Fibroblast of the aortic adventitia (primary cell): ENCODE data around the gene SLC7A4. TPM values are rescaled to one million over a fixed set of nuclear protein-coding genes. Genes with fewer than 3 reads are reported as not detected.

Experiments used
- DNase-seq: peaks from one replicate; pipeline ENCODE4 v3.0.0-alpha.2; 2010; ENCODE audit warnings: low read depth
- H3K4me3 ChIP-seq: 2 replicates; pipeline ENCODE4 v1.5.1; 2011; ENCODE audit warnings: low read depth, mild to moderate bottlenecking, control low read depth, low read length, moderate library complexity
- total RNA-seq: library from RNA; depleted of rRNA; stranded (reverse); fragments of >200 nt; gene quantifications from 2 replicates; pipeline ENCODE4 v1.2.3, GENCODE V29; 2012; ENCODE audit warnings: low replicate concordance
- TF ChIP-seq, protein P1 (sequence below): IDR thresholded peaks from 2 replicates; pipeline ENCODE4 v1.5.1; 2011; ENCODE audit warnings: mild to moderate bottlenecking, low read length, control low read depth, inconsistent platforms; ENCODE audit not compliant: insufficient read depth

The SLC7A4 gene
- total RNA-seq, 1 donor, result 0.09 TPM

DNA sequence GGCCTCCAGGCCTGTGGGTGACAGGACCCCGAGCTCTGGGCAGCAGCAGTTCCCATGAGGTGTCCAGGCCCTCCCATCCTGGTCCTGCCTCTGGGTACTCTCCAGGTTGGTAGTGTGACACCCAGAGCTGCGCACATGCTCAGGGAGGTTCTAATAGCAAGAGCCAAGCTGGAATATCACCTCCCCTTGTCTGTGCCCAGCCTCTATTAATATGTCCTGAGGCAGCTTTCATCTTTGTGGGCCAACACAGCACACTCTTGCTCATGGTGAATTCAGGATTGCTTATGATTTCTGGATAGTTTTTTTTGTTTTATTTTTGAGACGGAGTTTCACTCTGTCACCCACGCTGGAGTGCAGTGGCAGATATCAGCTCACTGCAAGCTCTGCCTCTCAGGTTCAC, 14.0 kb downstream of the SLC7A4 start:
- no peak for DNase-seq
- TF ChIP-seq, protein P1, sequence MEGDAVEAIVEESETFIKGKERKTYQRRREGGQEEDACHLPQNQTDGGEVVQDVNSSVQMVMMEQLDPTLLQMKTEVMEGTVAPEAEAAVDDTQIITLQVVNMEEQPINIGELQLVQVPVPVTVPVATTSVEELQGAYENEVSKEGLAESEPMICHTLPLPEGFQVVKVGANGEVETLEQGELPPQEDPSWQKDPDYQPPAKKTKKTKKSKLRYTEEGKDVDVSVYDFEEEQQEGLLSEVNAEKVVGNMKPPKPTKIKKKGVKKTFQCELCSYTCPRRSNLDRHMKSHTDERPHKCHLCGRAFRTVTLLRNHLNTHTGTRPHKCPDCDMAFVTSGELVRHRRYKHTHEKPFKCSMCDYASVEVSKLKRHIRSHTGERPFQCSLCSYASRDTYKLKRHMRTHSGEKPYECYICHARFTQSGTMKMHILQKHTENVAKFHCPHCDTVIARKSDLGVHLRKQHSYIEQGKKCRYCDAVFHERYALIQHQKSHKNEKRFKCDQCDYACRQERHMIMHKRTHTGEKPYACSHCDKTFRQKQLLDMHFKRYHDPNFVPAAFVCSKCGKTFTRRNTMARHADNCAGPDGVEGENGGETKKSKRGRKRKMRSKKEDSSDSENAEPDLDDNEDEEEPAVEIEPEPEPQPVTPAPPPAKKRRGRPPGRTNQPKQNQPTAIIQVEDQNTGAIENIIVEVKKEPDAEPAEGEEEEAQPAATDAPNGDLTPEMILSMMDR, result no peak

DNA sequence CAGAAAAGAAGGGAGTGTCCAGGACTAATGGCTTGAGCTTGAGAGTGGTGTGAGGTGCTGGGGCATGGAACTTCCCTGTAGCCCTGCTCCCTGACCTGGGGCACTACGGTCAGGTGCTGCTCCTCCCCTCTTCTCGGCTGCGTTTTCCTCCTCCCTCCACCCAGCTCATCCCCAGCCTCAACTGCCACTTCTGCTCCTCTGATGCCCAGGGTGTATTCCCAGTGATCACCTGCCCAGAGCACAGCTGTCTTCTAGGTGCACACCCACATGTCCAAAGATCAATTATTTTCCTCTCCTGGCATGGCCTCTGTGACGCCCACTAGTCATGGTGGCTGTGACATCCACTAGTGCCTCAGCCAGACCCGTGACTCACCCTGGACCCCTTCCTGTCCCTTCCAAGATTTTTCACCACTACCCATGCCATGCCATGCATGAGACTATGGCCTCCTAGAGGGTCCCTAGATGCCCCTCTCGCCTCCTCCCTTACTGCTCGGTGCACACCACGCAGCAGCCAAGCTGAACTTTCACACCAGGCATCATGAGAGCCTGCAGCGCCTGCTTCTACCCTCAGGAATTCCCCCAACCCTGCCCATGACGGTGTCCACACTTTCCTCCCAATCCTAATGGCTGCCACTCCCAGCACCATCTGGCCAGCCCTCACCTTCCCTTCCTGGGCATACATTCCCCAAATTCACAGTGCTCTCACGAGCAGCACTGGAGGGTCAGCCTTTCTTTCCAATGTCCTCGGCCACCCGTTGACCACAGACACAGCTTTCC, 15.5 kb downstream of the SLC7A4 start:
- no peak for DNase-seq
- H3K4me3 ChIP-seq, result no peak overlapping the region
- TF ChIP-seq, protein P1, result no peak

More for the DNA sequence above, 14.0 kb downstream of the SLC7A4 start:
- H3K4me3 ChIP-seq, result no peak overlapping the region

DNA sequence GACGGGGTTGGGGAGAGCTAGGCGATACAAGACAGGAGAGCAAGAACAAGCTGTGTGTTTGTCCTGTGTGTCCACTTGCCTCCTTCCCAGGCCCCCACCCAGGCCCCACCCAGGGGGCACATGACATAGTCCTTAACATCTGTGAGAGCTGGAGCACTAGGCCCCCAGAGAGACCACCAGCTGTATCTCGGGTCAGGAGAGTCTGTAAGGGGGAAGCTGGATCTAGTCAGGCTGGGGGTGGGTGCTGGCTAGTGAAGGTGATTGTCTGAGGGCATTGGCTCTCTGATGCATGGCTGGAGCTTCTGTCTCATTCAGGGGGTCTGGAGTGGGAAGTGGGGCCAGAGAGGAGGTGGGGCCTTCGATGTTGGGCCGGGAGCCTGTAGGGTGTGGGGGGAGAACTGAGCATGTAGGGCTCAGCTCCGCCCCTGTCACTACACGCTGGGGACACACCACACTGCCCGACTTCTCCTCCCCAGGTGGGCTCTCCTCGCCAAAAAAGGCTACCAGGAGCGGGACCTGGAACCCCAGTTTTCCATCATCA, 16.8 kb downstream of the SLC7A4 start:
- TF ChIP-seq, protein P1, result no peak
- no peak for DNase-seq
- peak overlapping the region; percentile 67 for H3K4me3 ChIP-seq

DNA sequence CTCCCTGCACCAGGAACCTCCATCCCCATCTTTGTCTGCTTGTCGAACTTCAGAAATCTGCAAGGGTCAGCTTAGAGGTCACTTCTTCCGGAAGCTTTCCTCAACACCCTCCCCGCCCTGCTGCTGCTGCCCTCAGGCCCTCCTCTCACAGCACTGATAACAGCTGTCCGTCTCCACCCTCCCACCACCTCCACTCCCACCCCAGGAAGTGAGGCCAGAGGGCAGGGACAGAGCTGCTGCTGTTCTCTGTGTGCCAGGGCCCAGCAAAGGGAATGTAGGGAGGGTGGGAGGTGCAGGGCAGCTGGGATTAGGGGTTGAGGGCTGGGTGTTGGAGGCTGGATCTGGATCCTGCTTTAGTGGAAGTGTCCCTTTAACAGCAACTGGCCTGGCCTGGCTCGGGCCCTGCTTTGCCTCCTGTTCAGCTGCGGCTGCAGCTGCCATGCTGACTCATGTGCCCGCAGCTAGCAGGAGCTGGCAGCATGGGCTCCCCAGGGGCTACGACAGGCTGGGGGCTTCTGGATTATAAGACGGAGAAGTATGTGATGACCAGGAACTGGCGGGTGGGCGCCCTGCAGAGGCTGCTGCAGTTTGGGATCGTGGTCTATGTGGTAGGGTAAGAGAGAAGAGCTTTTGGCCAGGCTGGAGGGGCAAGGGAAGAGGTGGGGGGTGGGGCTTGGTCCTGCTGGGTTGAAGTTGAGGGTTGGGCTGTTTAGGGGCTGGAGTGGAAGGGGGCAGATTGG, 17.5 kb downstream of the SLC7A4 start, which contains the start of gene P2RX6:
TSS of gene P2RX6 (plus strand) at position 440 of the 740 bp plus-strand sequence. CDS start at position 450, 10 bp downstream.
- peak within 1 kb of the TSS; percentile 67 for H3K4me3 ChIP-seq
- peak; percentile 48 for DNase-seq
- TF ChIP-seq, protein P1, result no peak

DNA sequence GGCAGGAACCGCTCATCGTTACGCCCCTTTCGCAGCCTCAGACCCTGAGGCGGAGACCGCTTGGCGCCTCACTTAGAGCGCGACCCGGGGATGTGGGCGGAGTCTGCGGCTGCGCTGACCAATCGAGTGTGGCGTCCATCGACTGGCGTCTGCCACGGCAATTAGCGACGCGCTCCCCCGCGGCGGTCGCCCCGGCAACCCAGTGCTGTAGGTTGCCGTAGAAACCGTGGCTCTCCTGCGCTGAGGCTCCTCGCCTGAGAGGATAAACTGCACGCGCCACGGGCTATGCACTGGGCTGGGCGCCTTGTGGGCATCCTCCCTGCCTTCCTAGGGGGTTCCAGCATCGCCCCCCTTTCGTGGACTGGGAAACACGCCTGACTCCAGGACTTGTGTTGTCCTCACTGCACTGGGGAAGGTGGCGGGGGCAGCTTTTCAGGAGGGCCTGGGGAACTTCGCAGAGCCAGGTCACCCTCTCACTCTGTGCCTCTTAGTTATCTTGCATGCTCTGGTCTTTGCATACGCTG, 18.1 kb downstream of the SLC7A4 start:
- DNase-seq, result peak; percentile 82
- TF ChIP-seq, protein P1, result no peak
- H3K4me3 ChIP-seq, result peak overlapping the region; percentile 67

DNA sequence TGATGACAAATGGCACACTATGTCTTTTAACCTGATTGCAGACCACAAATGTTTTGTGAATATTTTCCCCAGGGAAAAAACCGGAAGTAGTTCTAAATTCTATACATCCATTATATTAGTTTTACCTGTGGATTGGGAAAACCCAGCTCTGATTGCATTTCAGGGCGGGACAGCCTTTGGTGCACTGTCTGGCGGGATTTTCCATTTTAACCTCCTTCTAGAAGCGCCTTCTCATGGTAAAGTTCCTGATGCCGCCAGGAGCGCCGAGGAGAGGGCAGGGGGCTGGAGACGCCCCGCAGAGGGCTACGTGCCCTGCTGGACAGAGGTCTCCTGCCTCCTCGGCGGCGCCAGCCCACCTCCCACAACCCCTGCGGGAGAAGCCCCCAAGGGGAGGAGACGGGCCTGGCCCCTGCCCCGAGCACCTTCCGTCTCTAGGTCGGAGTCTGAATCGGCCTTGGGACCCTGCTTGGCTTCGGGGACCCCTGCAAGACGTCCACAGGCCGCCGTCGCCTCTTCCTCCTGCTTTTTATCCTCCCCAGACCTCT, 18.6 kb downstream of the SLC7A4 start:
- DNase-seq, result no peak
- peak overlapping the region; percentile 67 for H3K4me3 ChIP-seq
- TF ChIP-seq, protein P1, result no peak
